A673 (cell line): Measurements from ENCODE around the gene SFR1.

Experiments used
- EZH2 ChIP-seq: fragments of 200-600 bp; sonication (generic); IDR thresholded peaks from 2 replicates; pipeline ENCODE4 v1.6.1; 2017; ENCODE audit warnings: borderline replicate concordance, low read depth, mild to moderate bottlenecking, mixed read lengths, antibody characterized with exemption, low read length; ENCODE audit not compliant: poor library complexity, severe bottlenecking
- TF ChIP-seq, protein P1 (sequence below): fragments of 300-800, 200-600 bp; sonication (generic); conservative IDR thresholded peaks from 2 replicates; pipeline ENCODE4 v1.5.1; 2017; ENCODE audit warnings: low read depth, mild to moderate bottlenecking, antibody characterized with exemption, low read length, moderate library complexity, mixed read lengths

DNA sequence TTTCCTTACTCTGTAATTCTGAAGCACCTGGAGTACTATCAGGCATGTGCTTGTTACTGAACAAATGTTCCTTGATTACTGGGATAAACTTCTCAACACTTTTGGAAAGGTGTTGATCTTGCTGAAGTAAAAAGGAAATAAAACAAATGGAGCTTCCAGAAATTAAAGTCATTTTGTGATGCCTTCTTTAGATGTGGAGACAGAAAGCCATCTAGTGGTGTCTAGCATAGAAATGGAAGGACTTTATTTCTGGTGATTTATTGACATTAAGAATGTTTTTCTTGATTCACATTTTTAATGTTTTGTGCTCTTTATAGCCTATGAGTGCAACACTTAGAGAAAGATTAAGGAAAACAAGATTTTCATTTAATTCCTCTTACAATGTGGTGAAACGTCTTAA, 1.4 kb downstream of the SFR1 start:
- TF ChIP-seq, protein P1, sequence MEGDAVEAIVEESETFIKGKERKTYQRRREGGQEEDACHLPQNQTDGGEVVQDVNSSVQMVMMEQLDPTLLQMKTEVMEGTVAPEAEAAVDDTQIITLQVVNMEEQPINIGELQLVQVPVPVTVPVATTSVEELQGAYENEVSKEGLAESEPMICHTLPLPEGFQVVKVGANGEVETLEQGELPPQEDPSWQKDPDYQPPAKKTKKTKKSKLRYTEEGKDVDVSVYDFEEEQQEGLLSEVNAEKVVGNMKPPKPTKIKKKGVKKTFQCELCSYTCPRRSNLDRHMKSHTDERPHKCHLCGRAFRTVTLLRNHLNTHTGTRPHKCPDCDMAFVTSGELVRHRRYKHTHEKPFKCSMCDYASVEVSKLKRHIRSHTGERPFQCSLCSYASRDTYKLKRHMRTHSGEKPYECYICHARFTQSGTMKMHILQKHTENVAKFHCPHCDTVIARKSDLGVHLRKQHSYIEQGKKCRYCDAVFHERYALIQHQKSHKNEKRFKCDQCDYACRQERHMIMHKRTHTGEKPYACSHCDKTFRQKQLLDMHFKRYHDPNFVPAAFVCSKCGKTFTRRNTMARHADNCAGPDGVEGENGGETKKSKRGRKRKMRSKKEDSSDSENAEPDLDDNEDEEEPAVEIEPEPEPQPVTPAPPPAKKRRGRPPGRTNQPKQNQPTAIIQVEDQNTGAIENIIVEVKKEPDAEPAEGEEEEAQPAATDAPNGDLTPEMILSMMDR: peak; percentile 45; the same call in 1 of the 2 replicates
- no peak for TF ChIP-seq EZH2
